LoVo (cell line): Measurements from ENCODE around the gene CSF1R.

Source experiments
- DNase-seq: peaks from one replicate; pipeline ENCODE4 v3.0.0-alpha.2; 2016; ENCODE audit warnings: low spot score

Gene CSF1R

GRCh38 chr5:150085950-150086715 is at the start of gene CSF1R:
Gene CSF1R, minus strand, starts transcription at chr5:150086554. Its CDS starts 127 bp downstream, at chr5:150086427.
- DNase-seq: no peak

GRCh38 chr5:150135557-150136304 is 49.4 kb upstream of the CSF1R start:
- no peak for DNase-seq

GRCh38 chr5:150134198-150134588 is 47.8 kb upstream of the CSF1R start:
- no peak for DNase-seq

GRCh38 chr5:150133581-150134197 is 47.3 kb upstream of the CSF1R start:
- no peak for DNase-seq

- DNase-seq: no peak
Measured at GRCh38 chr5:150132740-150133139, 46.4 kb upstream of the CSF1R start.

- DNase-seq: no peak
Measured at GRCh38 chr5:150131978-150132694, 45.8 kb upstream of the CSF1R start.

GRCh38 chr5:150131461-150131860 is 45.1 kb upstream of the CSF1R start:
- DNase-seq: no peak

GRCh38 chr5:150130493-150130922 is 44.2 kb upstream of the CSF1R start:
- DNase-seq: no peak

- peak; percentile 72 for DNase-seq
Measured at GRCh38 chr5:150129813-150130492, 43.6 kb upstream of the CSF1R start.

GRCh38 chr5:150129454-150129812 is 43.1 kb upstream of the CSF1R start:
- DNase-seq: no peak

GRCh38 chr5:150126921-150127265 is 40.5 kb upstream of the CSF1R start:
- no peak for DNase-seq

- no peak for DNase-seq
Measured at GRCh38 chr5:150126199-150126920, 40.0 kb upstream of the CSF1R start.

GRCh38 chr5:150125334-150125733 is 39.0 kb upstream of the CSF1R start:
- DNase-seq: no peak

- no peak for DNase-seq
Measured at GRCh38 chr5:150124596-150124995, 38.2 kb upstream of the CSF1R start.

GRCh38 chr5:150124111-150124557 is 37.8 kb upstream of the CSF1R start:
- no peak for DNase-seq

GRCh38 chr5:150123542-150123941 is 37.2 kb upstream of the CSF1R start:
- DNase-seq: no peak

GRCh38 chr5:150122536-150123481 is 36.5 kb upstream of the CSF1R start:
- no peak for DNase-seq

GRCh38 chr5:150122158-150122510 is 35.8 kb upstream of the CSF1R start:
- DNase-seq: peak; percentile 57

GRCh38 chr5:150121448-150122157 is 35.2 kb upstream of the CSF1R start:
- no peak for DNase-seq
